K562 (cell line): ENCODE measurements around the gene NT5DC4. TPM values are rescaled to one million over a fixed set of nuclear protein-coding genes. Genes with fewer than 3 reads are reported as not detected.

Experiments
- EGR1 ChIP-seq: fragments of 450-650 bp; conservative IDR thresholded peaks from 2 replicates; pipeline ENCODE4 v1.6.1; 2017; ENCODE audit warnings: mild to moderate bottlenecking
- FOXA1 ChIP-seq: fragments of 450-650 bp; IDR thresholded peaks from 2 replicates; pipeline ENCODE4 v1.6.1; 2016; ENCODE audit warnings: mild to moderate bottlenecking, borderline replicate concordance
- GABPB1 ChIP-seq: sonication (generic); formaldehyde crosslinking; IDR thresholded peaks from 2 replicates; pipeline ENCODE4 v1.8.0; 2022; ENCODE audit warnings: mild to moderate bottlenecking, missing genetic modification reagents
- HDAC8 ChIP-seq: fragments of 450-650 bp; IDR thresholded peaks from 2 replicates; pipeline ENCODE4 v1.6.1; 2016; ENCODE audit warnings: mild to moderate bottlenecking, missing genetic modification characterization, moderate library complexity, missing compliant biosample characterization
- L3MBTL2 ChIP-seq: fragments of 450-650 bp; IDR thresholded peaks from 2 replicates; pipeline ENCODE4 v1.6.1; 2016; ENCODE audit warnings: mild to moderate bottlenecking, moderate library complexity
- POLR2G ChIP-seq: fragments of 200-400 bp; formaldehyde crosslinking; IDR thresholded peaks from 2 replicates; pipeline ENCODE4 v1.6.1; 2017; ENCODE audit warnings: low read depth, mild to moderate bottlenecking, antibody characterized with exemption, low read length, moderate library complexity
- PRMT5 ChIP-seq: sonication (generic); formaldehyde crosslinking; IDR thresholded peaks from 2 replicates; pipeline ENCODE4 v1.5.0; 2020; ENCODE audit warnings: missing genetic modification reagents
- PTTG1 ChIP-seq: fragments of 450-650 bp; IDR thresholded peaks from 2 replicates; pipeline ENCODE4 v1.6.1; 2016; ENCODE audit warnings: low read depth, mild to moderate bottlenecking, missing genetic modification characterization, missing compliant biosample characterization
- PYGO2 ChIP-seq: fragments of 450-650 bp; IDR thresholded peaks from 2 replicates; pipeline ENCODE4 v1.6.1; 2016; ENCODE audit warnings: mild to moderate bottlenecking, missing genetic modification characterization, moderate library complexity, missing compliant biosample characterization
- RB1 ChIP-seq: fragments of 450-650 bp; IDR thresholded peaks from 2 replicates; pipeline ENCODE4 v1.6.1; 2017; ENCODE audit warnings: low read depth, mild to moderate bottlenecking
- RBFOX2 ChIP-seq: fragments of 200-400 bp; formaldehyde crosslinking; IDR thresholded peaks from 2 replicates; pipeline ENCODE4 v1.6.1; 2017; ENCODE audit warnings: low read depth, mild to moderate bottlenecking, low read length, moderate library complexity
- RFX7 ChIP-seq: fragments of 250-450 bp; sonication (Bioruptor Pico); IDR thresholded peaks from 2 replicates; pipeline ENCODE4 v1.5.1; 2021; ENCODE audit warnings: mild to moderate bottlenecking
- SRSF9 ChIP-seq: fragments of 200-400 bp; formaldehyde crosslinking; IDR thresholded peaks from 2 replicates; pipeline ENCODE4 v1.6.1; 2017; ENCODE audit warnings: low read depth, low read length, borderline replicate concordance
- THRAP3 ChIP-seq: fragments of 450-650 bp; IDR thresholded peaks from 2 replicates; pipeline ENCODE4 v1.6.1; 2016; ENCODE audit warnings: mild to moderate bottlenecking, inconsistent platforms, borderline replicate concordance
- ZFX ChIP-seq: sonication (generic); formaldehyde crosslinking; IDR thresholded peaks from 2 replicates; pipeline ENCODE4 v1.8.0; 2022; ENCODE audit warnings: mild to moderate bottlenecking, missing genetic modification reagents, moderate library complexity
- ZNF76 ChIP-seq: fragments of 250-450 bp; sonication (Bioruptor Pico); IDR thresholded peaks from 2 replicates; pipeline ENCODE4 v1.4.0; 2020; ENCODE audit warnings: mild to moderate bottlenecking, moderate library complexity, borderline replicate concordance
- polyA plus RNA-seq, 8 experiments: library from polyadenylated mRNA; depleted of rRNA in 4 of 8; stranded (reverse) in 5 of 8; unstranded in 3 of 8; fragments of >200 nt; fragmentation: Nextera tagmentation in 2 of 8; fragmentation: Illumina TruSeq in 1 of 8; extraction: Ambion mirVana in 2 of 8; extraction: Trizol in 1 of 8; gene quantifications; 2 replicates each; pipeline versions ENCODE4 v1.2.1 to v1.2.3, GENCODE V29; 2011 to 2014; ENCODE audit warnings: inconsistent platforms in 1 of 8, missing spikeins in 1 of 8
- total RNA-seq, 7 experiments: library from RNA; depleted of rRNA in 6 of 7; stranded (reverse); fragments of >200 nt in 6 of 7; fragmentation: Illumina TruSeq in 2 of 7; extraction: Trizol in 2 of 7; gene quantifications; 2 replicates each; pipeline versions ENCODE4 v1.2.1 to v1.2.3, GENCODE V29; 2011 to 2021; ENCODE audit warnings: low replicate concordance in 1 of 7
- TF ChIP-seq, protein P1 (sequence below): sonication (generic); formaldehyde crosslinking; IDR thresholded peaks from 2 replicates; pipeline ENCODE4 v1.8.0; 2022; ENCODE audit warnings: mild to moderate bottlenecking, missing genetic modification reagents
- TF ChIP-seq, protein P2 (sequence below): fragments of 250-450 bp; sonication (Bioruptor Pico); IDR thresholded peaks from 2 replicates; pipeline ENCODE4 v1.8.0; 2021; ENCODE audit warnings: moderate library complexity, mild to moderate bottlenecking, inconsistent platforms
- TF ChIP-seq, protein P3 (sequence below), 2 experiments: fragments of 450-650 bp in 1 of 2; IDR thresholded peaks; 2 replicates each; pipeline ENCODE4 v1.6.1; 2011 to 2017; ENCODE audit warnings: low read depth in 2 of 2, antibody characterized with exemption in 1 of 2, borderline replicate concordance in 1 of 2, low read length in 1 of 2, mild to moderate bottlenecking in 1 of 2, mixed read lengths in 1 of 2; ENCODE audit not compliant: control insufficient read depth in 1 of 2
- TF ChIP-seq, protein P4 (sequence below): fragments of 250-450 bp; sonication (Bioruptor Pico); IDR thresholded peaks from 2 replicates; pipeline ENCODE4 v1.4.0; 2020; ENCODE audit warnings: mild to moderate bottlenecking

Gene NT5DC4
- total and polyA plus RNA-seq, 9 of the 15 experiments (the other 6 are each of a cell fraction or from before 2014, with no cell fraction given), result 0.44 to 6.9 (median 2.5) TPM

DNA sequence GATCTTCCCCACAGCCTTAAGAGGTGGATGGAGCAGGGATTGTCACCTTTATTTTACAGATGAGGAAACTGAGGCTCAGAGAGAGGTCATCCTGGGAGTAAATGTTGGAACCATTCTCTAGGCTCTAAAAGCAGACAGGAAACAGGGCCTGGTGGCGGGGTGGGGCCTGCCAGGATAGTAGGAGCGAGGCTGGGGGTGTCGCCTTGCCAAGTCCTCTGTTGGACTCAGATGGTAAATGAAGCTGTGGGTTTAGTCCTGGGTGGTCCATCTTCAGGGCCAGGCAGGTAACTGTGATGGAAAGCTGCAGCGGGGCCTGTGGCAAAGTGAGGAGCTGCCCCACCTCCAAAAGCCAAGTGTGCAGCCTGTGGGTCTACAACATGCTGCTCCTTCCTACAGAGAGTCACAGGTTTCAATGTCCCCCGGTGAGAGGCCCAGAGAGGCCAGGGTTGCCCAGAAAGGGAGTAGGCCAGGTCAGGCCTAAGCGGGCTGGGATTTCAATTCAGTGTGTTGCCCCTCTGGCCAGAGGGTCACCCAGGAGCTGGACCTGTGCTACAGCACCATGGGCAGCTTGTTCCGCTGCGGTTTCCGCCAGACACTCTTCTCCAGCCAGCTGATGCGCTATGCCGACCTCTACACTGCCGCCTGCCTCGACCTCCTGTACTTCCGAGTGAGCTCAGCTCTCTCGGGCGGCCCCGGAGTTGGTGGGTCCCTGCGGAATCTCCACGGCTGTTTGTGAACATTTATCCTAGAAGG lies 6.6 kb downstream of the NT5DC4 start (continued):
- no peak for TF ChIP-seq RB1
- no peak for TF ChIP-seq EGR1
- TF ChIP-seq PTTG1 (tag), result no peak
- TF ChIP-seq RBFOX2, result 0 out of 2 replicates have a peak, but pooled peaks have one; percentile 2
- no peak for TF ChIP-seq ZNF76 (CRISPR knock-in tag)
- no peak for TF ChIP-seq PYGO2
- peak; percentile 29; the same call in 1 of the 2 replicates for TF ChIP-seq ZFX
- TF ChIP-seq GABPB1, result no peak
- no peak for TF ChIP-seq PRMT5 (CRISPR knock-in tag)
- TF ChIP-seq, protein P1, sequence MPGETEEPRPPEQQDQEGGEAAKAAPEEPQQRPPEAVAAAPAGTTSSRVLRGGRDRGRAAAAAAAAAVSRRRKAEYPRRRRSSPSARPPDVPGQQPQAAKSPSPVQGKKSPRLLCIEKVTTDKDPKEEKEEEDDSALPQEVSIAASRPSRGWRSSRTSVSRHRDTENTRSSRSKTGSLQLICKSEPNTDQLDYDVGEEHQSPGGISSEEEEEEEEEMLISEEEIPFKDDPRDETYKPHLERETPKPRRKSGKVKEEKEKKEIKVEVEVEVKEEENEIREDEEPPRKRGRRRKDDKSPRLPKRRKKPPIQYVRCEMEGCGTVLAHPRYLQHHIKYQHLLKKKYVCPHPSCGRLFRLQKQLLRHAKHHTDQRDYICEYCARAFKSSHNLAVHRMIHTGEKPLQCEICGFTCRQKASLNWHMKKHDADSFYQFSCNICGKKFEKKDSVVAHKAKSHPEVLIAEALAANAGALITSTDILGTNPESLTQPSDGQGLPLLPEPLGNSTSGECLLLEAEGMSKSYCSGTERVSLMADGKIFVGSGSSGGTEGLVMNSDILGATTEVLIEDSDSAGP (CRISPR knock-in tag), result no peak
- TF ChIP-seq, protein P2, sequence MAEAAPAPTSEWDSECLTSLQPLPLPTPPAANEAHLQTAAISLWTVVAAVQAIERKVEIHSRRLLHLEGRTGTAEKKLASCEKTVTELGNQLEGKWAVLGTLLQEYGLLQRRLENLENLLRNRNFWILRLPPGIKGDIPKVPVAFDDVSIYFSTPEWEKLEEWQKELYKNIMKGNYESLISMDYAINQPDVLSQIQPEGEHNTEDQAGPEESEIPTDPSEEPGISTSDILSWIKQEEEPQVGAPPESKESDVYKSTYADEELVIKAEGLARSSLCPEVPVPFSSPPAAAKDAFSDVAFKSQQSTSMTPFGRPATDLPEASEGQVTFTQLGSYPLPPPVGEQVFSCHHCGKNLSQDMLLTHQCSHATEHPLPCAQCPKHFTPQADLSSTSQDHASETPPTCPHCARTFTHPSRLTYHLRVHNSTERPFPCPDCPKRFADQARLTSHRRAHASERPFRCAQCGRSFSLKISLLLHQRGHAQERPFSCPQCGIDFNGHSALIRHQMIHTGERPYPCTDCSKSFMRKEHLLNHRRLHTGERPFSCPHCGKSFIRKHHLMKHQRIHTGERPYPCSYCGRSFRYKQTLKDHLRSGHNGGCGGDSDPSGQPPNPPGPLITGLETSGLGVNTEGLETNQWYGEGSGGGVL, result no peak
- TF ChIP-seq, protein P3, sequence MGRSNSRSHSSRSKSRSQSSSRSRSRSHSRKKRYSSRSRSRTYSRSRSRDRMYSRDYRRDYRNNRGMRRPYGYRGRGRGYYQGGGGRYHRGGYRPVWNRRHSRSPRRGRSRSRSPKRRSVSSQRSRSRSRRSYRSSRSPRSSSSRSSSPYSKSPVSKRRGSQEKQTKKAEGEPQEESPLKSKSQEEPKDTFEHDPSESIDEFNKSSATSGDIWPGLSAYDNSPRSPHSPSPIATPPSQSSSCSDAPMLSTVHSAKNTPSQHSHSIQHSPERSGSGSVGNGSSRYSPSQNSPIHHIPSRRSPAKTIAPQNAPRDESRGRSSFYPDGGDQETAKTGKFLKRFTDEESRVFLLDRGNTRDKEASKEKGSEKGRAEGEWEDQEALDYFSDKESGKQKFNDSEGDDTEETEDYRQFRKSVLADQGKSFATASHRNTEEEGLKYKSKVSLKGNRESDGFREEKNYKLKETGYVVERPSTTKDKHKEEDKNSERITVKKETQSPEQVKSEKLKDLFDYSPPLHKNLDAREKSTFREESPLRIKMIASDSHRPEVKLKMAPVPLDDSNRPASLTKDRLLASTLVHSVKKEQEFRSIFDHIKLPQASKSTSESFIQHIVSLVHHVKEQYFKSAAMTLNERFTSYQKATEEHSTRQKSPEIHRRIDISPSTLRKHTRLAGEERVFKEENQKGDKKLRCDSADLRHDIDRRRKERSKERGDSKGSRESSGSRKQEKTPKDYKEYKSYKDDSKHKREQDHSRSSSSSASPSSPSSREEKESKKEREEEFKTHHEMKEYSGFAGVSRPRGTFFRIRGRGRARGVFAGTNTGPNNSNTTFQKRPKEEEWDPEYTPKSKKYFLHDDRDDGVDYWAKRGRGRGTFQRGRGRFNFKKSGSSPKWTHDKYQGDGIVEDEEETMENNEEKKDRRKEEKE (IDR thresholded peaks at IDR 0.05; ENCODE audit: borderline replicate concordance in 1 of 2, control insufficient read depth in 1 of 2, low read depth in 2 of 2, low read length in 1 of 2), result no peak
- no peak for TF ChIP-seq HDAC8 (tag)
- TF ChIP-seq FOXA1, result no peak
- no peak for TF ChIP-seq THRAP3
- no peak for TF ChIP-seq SRSF9
- TF ChIP-seq, protein P4, sequence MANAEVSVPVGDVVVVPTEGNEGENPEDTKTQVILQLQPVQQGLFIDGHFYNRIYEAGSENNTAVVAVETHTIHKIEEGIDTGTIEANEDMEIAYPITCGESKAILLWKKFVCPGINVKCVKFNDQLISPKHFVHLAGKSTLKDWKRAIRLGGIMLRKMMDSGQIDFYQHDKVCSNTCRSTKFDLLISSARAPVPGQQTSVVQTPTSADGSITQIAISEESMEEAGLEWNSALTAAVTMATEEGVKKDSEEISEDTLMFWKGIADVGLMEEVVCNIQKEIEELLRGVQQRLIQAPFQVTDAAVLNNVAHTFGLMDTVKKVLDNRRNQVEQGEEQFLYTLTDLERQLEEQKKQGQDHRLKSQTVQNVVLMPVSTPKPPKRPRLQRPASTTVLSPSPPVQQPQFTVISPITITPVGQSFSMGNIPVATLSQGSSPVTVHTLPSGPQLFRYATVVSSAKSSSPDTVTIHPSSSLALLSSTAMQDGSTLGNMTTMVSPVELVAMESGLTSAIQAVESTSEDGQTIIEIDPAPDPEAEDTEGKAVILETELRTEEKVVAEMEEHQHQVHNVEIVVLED (CRISPR knock-in tag), result no peak
- no peak for TF ChIP-seq L3MBTL2
- peak; percentile 30; the same call in 1 of the 2 replicates for TF ChIP-seq POLR2G
- TF ChIP-seq RFX7 (CRISPR knock-in tag), result no peak
